ENCODE measurements around the gene B3GALNT2. TPM values are rescaled to one million over a fixed set of nuclear protein-coding genes. Genes with fewer than 3 reads are reported as not detected.

B3GALNT2 gene
- total RNA-seq, 1 donor from 2014 or later, result 34.0 TPM

- Histone ChIP-seq H3K36me3 (ENCODE audit: control insufficient read depth, insufficient read depth, low read length) (no peaks in the 10 kb centered on the region), H3K4me3 (ENCODE audit: low read depth, low read length) (no peak overlapping the region), H3K27me3 (ENCODE audit: control insufficient read depth, insufficient read depth, low read length) (no peaks in the 10 kb centered on the region)
- no peak for TF ChIP-seq CTCF (IDR thresholded peaks at IDR 0.05; ENCODE audit: insufficient read depth, low read length, poor library complexity, severe bottlenecking)
- no peak for DNase-seq (ENCODE audit: low read depth)
These were observed 70.3 kb downstream of the B3GALNT2 start for GRCh38 chr1:235434001-235434400.

GRCh38 chr1:235430991-235431390, 73.3 kb downstream of the B3GALNT2 start:
- no peak for DNase-seq (ENCODE audit: low read depth)

GRCh38 chr1:235429143-235429542, 75.1 kb downstream of the B3GALNT2 start:
- Histone ChIP-seq H3K4me3 (ENCODE audit: low read depth, low read length) (no peak overlapping the region), H3K36me3 (ENCODE audit: control insufficient read depth, insufficient read depth, low read length) (no peaks in the 10 kb centered on the region), H3K27me3 (ENCODE audit: control insufficient read depth, insufficient read depth, low read length) (no peaks in the 10 kb centered on the region)
- DNase-seq (ENCODE audit: low read depth), result no peak
- no peak for TF ChIP-seq CTCF (IDR thresholded peaks at IDR 0.05; ENCODE audit: insufficient read depth, low read length, poor library complexity, severe bottlenecking)

More at GRCh38 chr1:235430991-235431390, 73.3 kb downstream of the B3GALNT2 start:
- Histone ChIP-seq H3K4me3 (ENCODE audit: low read depth, low read length) (no peak overlapping the region), H3K27me3 (ENCODE audit: control insufficient read depth, insufficient read depth, low read length) (no peaks in the 10 kb centered on the region), H3K36me3 (ENCODE audit: control insufficient read depth, insufficient read depth, low read length) (no peaks in the 10 kb centered on the region)
- no peak for TF ChIP-seq CTCF (IDR thresholded peaks at IDR 0.05; ENCODE audit: insufficient read depth, low read length, poor library complexity, severe bottlenecking)

GRCh38 chr1:235427447-235427846, 76.8 kb downstream of the B3GALNT2 start:
- Histone ChIP-seq H3K4me3 (ENCODE audit: low read depth, low read length) (no peak overlapping the region), H3K36me3 (ENCODE audit: control insufficient read depth, insufficient read depth, low read length) (no peaks in the 10 kb centered on the region), H3K27me3 (ENCODE audit: control insufficient read depth, insufficient read depth, low read length) (no peaks in the 10 kb centered on the region)
- no peak for TF ChIP-seq CTCF (IDR thresholded peaks at IDR 0.05; ENCODE audit: insufficient read depth, low read length, poor library complexity, severe bottlenecking)
- DNase-seq (ENCODE audit: low read depth), result no peak

GRCh38 chr1:235426680-235427079, 77.6 kb downstream of the B3GALNT2 start:
- Histone ChIP-seq H3K27me3 (ENCODE audit: control insufficient read depth, insufficient read depth, low read length) (no peaks in the 10 kb centered on the region), H3K36me3 (ENCODE audit: control insufficient read depth, insufficient read depth, low read length) (no peaks in the 10 kb centered on the region), H3K4me3 (ENCODE audit: low read depth, low read length) (no peak overlapping the region)
- DNase-seq (ENCODE audit: low read depth), result no peak
- no peak for TF ChIP-seq CTCF (IDR thresholded peaks at IDR 0.05; ENCODE audit: insufficient read depth, low read length, poor library complexity, severe bottlenecking)

GRCh38 chr1:235426143-235426542, 78.1 kb downstream of the B3GALNT2 start:
- no peak for TF ChIP-seq CTCF (IDR thresholded peaks at IDR 0.05; ENCODE audit: insufficient read depth, low read length, poor library complexity, severe bottlenecking)
- DNase-seq (ENCODE audit: low read depth), result no peak
- Histone ChIP-seq H3K27me3 (ENCODE audit: control insufficient read depth, insufficient read depth, low read length) (no peaks in the 10 kb centered on the region), H3K4me3 (ENCODE audit: low read depth, low read length) (no peak overlapping the region), H3K36me3 (ENCODE audit: control insufficient read depth, insufficient read depth, low read length) (no peaks in the 10 kb centered on the region)
